HCT116 (cell line): ENCODE results near the gene ITSN1. TPM values are rescaled to one million over a fixed set of nuclear protein-coding genes. Genes with fewer than 3 reads are reported as not detected.

Experiments
- ATAC-seq: fragments of 200-7000 bp; cut with Tn5 transposase; 2 replicates; pipeline ENCODE4 v1.9.1; 2020; ENCODE audit warnings: mild to moderate bottlenecking, moderate library complexity
- BruUV-seq: library from RNA; stranded (reverse); fragments of 400-500 nt; replicated peaks from 2 replicates; lab custom pipeline; 2021; lab: Mats Ljungman, UMichigan
- CTCF ChIA-PET: fragments of 300-600 bp; sonication (Branson Sonifier 250); formaldehyde crosslinking; loops from one replicate; lab custom pipeline; 2021; ENCODE audit warnings: antibody characterized with exemption; lab: Charles Lee
- POLR2A ChIA-PET: fragments of 300-600, 350-600 bp; sonication (Branson Sonifier 250); formaldehyde crosslinking; loops from one replicate; lab custom pipeline; 2021; ENCODE audit warnings: antibody characterized with exemption; lab: Charles Lee
- RAD21 ChIA-PET, 2 experiments: fragments of 300-600 bp; sonication (Branson Sonifier 250); formaldehyde crosslinking; loops; one replicate each; lab custom pipeline; 2023; ENCODE audit warnings: low total read pairs in 2 of 2; ENCODE audit not compliant: uncharacterized antibody in 2 of 2, unreplicated experiment in 2 of 2, low non-redundant PET in 1 of 2; lab: Charles Lee
- DNase-seq: peaks from one replicate; pipeline ENCODE4 v3.0.0-alpha.2; 2010; ENCODE audit warnings: low read depth, low spot score
- H2AFZ ChIP-seq: fragments of 200-600 bp; shearing (Covaris generic), sonication (generic); 2 replicates; pipeline ENCODE4 v1.6.1; 2017; ENCODE audit warnings: low read depth, mixed run types, mixed read lengths, antibody characterized with exemption, low read length; ENCODE audit not compliant: poor library complexity, severe bottlenecking
- H3K27ac ChIP-seq: 2 replicates; pipeline ENCODE4 v1.5.1; 2012; ENCODE audit warnings: low read depth, low read length
- H3K27me3 ChIP-seq: fragments of 200-600 bp; sonication (generic); 2 replicates; pipeline ENCODE4 v1.6.1; 2016; ENCODE audit warnings: mixed run types, low read length, mixed read lengths; ENCODE audit not compliant: insufficient read depth
- H3K36me3 ChIP-seq, 2 experiments: fragments of 200-500 bp in 1 of 2; fragments of 200-600 bp in 1 of 2; sonication (Bioruptor generic) in 1 of 2; sonication (generic) in 1 of 2; 2 replicates each; pipeline versions ENCODE4 v1.5.1 to v1.6.1; 2014 to 2016; ENCODE audit warnings: low read length in 2 of 2, inconsistent platforms in 1 of 2, mixed read lengths in 1 of 2, mixed run types in 1 of 2; ENCODE audit not compliant: insufficient read depth in 2 of 2, control insufficient read depth in 1 of 2
- H3K4me1 ChIP-seq, 2 experiments: fragments of 200-600 bp in 1 of 2; sonication (generic) in 1 of 2; 2 replicates each; pipeline versions ENCODE4 v1.5.1 to v1.6.1; 2012 to 2017; ENCODE audit warnings: low read length in 2 of 2, inconsistent platforms in 1 of 2, mild to moderate bottlenecking in 1 of 2, mixed read lengths in 1 of 2, mixed run types in 1 of 2, moderate library complexity in 1 of 2; ENCODE audit not compliant: insufficient read depth in 2 of 2, control insufficient read depth in 1 of 2
- H3K4me2 ChIP-seq: fragments of 200-600 bp; sonication (generic); 2 replicates; pipeline ENCODE4 v1.6.1; 2017; ENCODE audit warnings: mixed run types, low read length, mixed read lengths
- H3K4me3 ChIP-seq, 2 experiments: fragments of 200-600 bp in 1 of 2; sonication (generic) in 1 of 2; replicated peaks in 1 of 2; 2 replicates each; pipeline ENCODE4 v1.5.1; 2011 to 2016; ENCODE audit warnings: low read length in 2 of 2, control low read depth in 1 of 2, low read depth in 1 of 2, mild to moderate bottlenecking in 1 of 2, mixed read lengths in 1 of 2, mixed run types in 1 of 2
- H3K79me2 ChIP-seq: fragments of 200-600 bp; sonication (generic); 2 replicates; pipeline ENCODE4 v1.6.1; 2017; ENCODE audit warnings: mild to moderate bottlenecking, mixed run types, low read length, moderate library complexity, mixed read lengths; ENCODE audit not compliant: insufficient read depth
- H3K9ac ChIP-seq: fragments of 200-600 bp; sonication (generic); 2 replicates; pipeline ENCODE4 v1.6.1; 2016; ENCODE audit warnings: low read length, mixed read lengths
- H3K9me2 ChIP-seq: fragments of 200-600 bp; sonication (generic), shearing (Covaris generic); 2 replicates; pipeline ENCODE4 v1.6.1; 2017; ENCODE audit warnings: mixed run types, mild to moderate bottlenecking, moderate library complexity; ENCODE audit not compliant: insufficient read depth
- H3K9me3 ChIP-seq, 2 experiments: fragments of 200-500 bp in 1 of 2; fragments of 200-600 bp in 1 of 2; sonication (Bioruptor generic) in 1 of 2; sonication (generic) in 1 of 2; 2 replicates each; pipeline ENCODE4 v1.6.1; 2014 to 2017; ENCODE audit warnings: low read length in 2 of 2, mixed read lengths in 2 of 2, inconsistent platforms in 1 of 2, low read depth in 1 of 2, mild to moderate bottlenecking in 1 of 2, mixed run types in 1 of 2, moderate library complexity in 1 of 2; ENCODE audit not compliant: control insufficient read depth in 1 of 2, insufficient read depth in 1 of 2
- H4K20me1 ChIP-seq: fragments of 200-600 bp; sonication (generic), shearing (Covaris generic); 2 replicates; pipeline ENCODE4 v1.6.1; 2017; ENCODE audit warnings: mixed run types, mild to moderate bottlenecking, moderate library complexity; ENCODE audit not compliant: insufficient read depth
- ATF3 ChIP-seq: IDR thresholded peaks from 2 replicates; pipeline ENCODE4 v1.6.1; 2012
- EGR1 ChIP-seq: IDR thresholded peaks from 2 replicates; pipeline ENCODE4 v1.6.1; 2012; ENCODE audit warnings: low read depth
- JUND ChIP-seq: IDR thresholded peaks from 2 replicates; pipeline ENCODE4 v1.6.1; 2012
- POLR2A ChIP-seq: IDR thresholded peaks from 2 replicates; pipeline ENCODE4 v1.7.0; 2011; ENCODE audit warnings: borderline replicate concordance; ENCODE audit not compliant: insufficient read depth, insufficient read length; ENCODE audit errors: extremely low read depth
- POLR2AphosphoS5 ChIP-seq: IDR thresholded peaks from 2 replicates; pipeline ENCODE4 v1.6.1; 2011; ENCODE audit warnings: mild to moderate bottlenecking, low read depth, low read length, moderate library complexity
- RAD21 ChIP-seq: IDR thresholded peaks from 2 replicates; pipeline ENCODE4 v1.6.1; 2012; ENCODE audit warnings: low read depth, mild to moderate bottlenecking
- SRF ChIP-seq: IDR thresholded peaks from 2 replicates; pipeline ENCODE4 v1.6.1; 2012; ENCODE audit warnings: low read depth
- TCF7L2 ChIP-seq: IDR thresholded peaks from 2 replicates; pipeline ENCODE4 v1.7.0; 2011; ENCODE audit warnings: borderline replicate concordance, inconsistent platforms; ENCODE audit not compliant: insufficient read depth, insufficient read length; ENCODE audit errors: extremely low read depth
- intact Hi-C: fragments of 100-400 bp; cut with micrococcal nuclease; formaldehyde crosslinking; loops from 2 replicates; pipeline ENCODE4 v1.10.0; 2022
- total RNA-seq: library from RNA; stranded (reverse); gene quantifications from one replicate; pipeline ENCODE4 v1.2.1, GENCODE V29; 2021; ENCODE audit not compliant: unreplicated experiment

ITSN1 gene
- total RNA-seq, 1 experiment from 2014 or later: 25.8 TPM

- Histone ChIP-seq H2AFZ (no peak overlapping the region), H3K9me3 (peaks cover 0 to 10% of the 10 kb centered on the region in 2 experiments; a peak in 1 of 4 replicates), H4K20me1 (no peaks in the 10 kb centered on the region), H3K27me3 (no peaks in the 10 kb centered on the region), H3K36me3 (no peaks in the 10 kb centered on the region), H3K79me2 (peaks cover 76% of the 10 kb centered on the region), H3K9me2 (no peaks in the 10 kb centered on the region), H3K4me1 (peaks cover 18 to 33% of the 10 kb centered on the region in 2 experiments), H3K9ac (no peak overlapping the region), H3K27ac (no peak overlapping the region), H3K4me2 (no peak overlapping the region), H3K4me3 (no peak overlapping the region)
- intact Hi-C loops: no loop called here
- POLR2A ChIA-PET: no interaction called here
- CTCF ChIA-PET: no interaction called here
- TF ChIP-seq SRF (no peak), POLR2A (no peak), EGR1 (no peak), POLR2AphosphoS5 (no peak), TCF7L2 (no peak), ATF3 (no peak)
- DNase-seq: no peak
- no peak for ATAC-seq
- RAD21 ChIA-PET: no interaction called here
- no TSS peak for BruUV-seq
Observed at GRCh38 chr21:33660406-33660805, 18.1 kb downstream of the ITSN1 start.

- TF ChIP-seq RAD21 (no peak), JUND (no peak)
- ChIA-PET POLR2A (no interaction called here), CTCF (no interaction called here), RAD21 (no interaction called here)
- H3K79me2 ChIP-seq: peaks cover 81% of the 10 kb centered on the region
- H3K4me2 ChIP-seq: no peak overlapping the region
- no peaks in the 10 kb centered on the region for H3K36me3 ChIP-seq
- no TSS peak for BruUV-seq
- H3K4me1 ChIP-seq: peaks cover 15 to 26% of the 10 kb centered on the region in 2 experiments
- no peak for ATAC-seq
- H3K9me3 ChIP-seq: peaks cover 0 to 10% of the 10 kb centered on the region in 2 experiments; a peak in 1 of 4 replicates
- no peak overlapping the region for H3K27ac ChIP-seq
- intact Hi-C loops: no loop called here
- H3K27me3 ChIP-seq: no peaks in the 10 kb centered on the region
- no peaks in the 10 kb centered on the region for H4K20me1 ChIP-seq
- H3K9me2 ChIP-seq: no peaks in the 10 kb centered on the region
- no peak for DNase-seq
- no peak overlapping the region for H2AFZ ChIP-seq
- no peak overlapping the region for H3K4me3 ChIP-seq
- no peak overlapping the region for H3K9ac ChIP-seq
Observed at GRCh38 chr21:33661146-33661545, 18.8 kb downstream of the ITSN1 start.
